ENCODE data around the gene DEFB116.
"Not testable (repeated sequence)": the region's sequence is repeated elsewhere in the genome, so short reads cannot be mapped to it uniquely, and the experiment has no call there.

The DEFB116 gene

DNA sequence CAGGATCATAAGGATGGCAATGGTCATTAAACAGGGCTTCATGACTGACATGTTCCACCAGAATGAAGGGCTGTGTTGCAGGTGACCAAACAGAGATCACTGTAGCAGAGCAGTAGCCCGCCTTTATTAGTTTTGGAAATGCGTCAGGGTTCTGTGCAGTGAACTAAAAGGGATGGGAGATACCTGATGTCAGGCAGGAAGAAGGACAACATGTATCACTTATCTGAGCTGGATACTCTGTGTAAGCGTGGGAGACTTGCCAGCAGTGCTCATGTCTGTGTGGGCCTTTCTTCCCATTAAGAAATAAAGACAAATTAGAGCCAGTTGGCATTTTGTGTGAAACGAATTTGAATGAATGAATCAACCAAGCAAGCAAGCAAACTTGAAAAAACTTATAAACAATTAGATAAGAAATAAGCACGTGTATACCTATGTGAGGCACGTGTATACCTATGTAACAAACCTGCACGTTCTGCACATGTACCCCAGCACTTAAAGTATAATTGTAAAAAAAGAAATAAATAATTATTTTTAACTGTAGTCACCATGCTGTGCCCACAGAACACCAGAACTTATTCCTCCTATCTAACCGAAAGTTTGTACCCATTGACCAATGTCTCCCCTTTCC lies at the start of gene DEFB116:
DEFB116 (minus strand) TSS at position 51 of the 628 bp plus-strand sequence; CDS start at position 51, 0 bp downstream.
- DNase-seq = no peak

GRCh38 chr20:31355981-31356380 lies 47.6 kb upstream of the DEFB116 start:
- DNase-seq = no peak

DNA sequence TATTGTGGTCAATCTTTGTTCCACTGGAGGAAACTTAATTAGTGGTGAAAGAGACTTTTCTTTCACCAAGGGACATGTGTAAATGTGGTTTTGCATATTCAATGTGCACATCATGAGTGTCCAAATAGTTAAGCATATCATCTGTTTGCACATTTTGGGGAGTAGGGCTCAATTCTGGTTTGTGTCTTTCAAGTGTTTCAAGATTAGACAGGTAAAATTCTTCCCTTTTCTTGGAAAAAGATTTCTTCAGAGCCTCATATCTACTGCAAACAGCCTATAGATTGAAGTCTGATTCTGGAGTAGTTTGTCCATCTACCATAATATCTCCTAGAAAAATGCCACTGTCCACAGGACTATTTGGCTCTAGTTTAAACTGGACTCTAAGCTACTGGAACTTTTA lies 33.1 kb upstream of the DEFB116 start:
- DNase-seq = no peak

DNA sequence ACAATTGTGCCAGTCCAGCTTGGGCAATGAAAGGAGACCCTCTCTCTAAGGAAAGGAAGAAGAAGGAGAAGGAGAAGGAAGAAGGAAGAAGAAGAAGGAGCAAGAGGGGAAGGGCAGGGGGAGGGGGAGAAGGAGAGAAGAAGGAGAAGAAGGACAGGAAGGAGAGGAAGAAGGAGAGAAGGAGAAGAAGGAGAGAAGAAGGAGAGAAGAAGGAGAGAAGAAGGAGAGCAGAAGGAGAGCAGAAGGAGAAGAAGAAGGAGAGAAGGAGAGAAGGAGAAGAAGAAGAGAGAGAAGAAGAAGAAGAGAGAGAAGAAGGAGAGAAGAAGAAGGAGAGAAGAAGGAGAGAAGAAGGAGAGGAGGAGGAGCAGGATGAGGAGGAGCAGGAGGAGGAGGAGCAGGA lies 22.5 kb upstream of the DEFB116 start:
- DNase-seq = no peak

GRCh38 chr20:31322504-31322903 lies 14.1 kb upstream of the DEFB116 start:
- no peak for DNase-seq

DNA sequence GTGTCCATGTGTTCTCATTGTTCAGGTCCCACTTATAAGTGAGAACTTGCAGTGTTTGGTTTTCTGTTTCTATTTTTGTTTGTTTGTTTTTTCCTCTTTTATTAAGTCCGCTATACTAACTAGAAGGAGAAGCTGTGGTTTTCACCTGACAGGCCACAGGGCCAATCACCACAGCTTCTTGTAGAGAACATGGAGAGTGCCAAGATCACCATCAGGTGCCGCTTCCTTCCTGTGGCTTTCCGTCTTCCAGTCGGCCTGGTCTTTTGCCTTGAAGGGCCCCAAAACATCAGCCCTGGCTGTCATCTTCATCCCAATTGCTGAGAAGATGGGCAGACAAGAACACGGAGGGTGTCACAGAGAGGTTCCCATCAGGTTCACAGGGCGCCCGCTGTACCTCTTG lies 23.4 kb downstream of the DEFB116 start:
- not testable (repeated sequence) for DNase-seq

GRCh38 chr20:31278178-31278577 lies 30.2 kb downstream of the DEFB116 start:
- no peak for DNase-seq

DNA sequence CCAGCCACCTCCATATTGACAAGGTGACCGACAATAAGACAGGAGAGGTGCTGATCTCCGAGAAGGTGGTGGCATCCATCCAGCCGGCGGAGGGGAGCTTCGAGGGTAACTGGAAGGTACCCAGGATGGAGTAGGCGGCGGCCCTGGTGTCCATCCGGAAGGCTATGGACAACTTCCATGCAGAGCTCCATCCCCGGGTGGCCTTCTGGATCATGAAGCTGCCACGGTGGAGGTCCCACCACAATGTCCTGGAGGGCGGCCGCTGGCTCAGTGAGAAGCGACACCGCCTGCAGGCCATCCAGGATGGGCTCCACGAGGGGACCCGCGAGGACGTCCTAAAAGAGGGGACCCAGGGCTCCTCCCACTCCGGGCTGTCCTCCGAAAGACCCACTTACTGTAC lies 33.9 kb downstream of the DEFB116 start:
- no peak for DNase-seq

DNA sequence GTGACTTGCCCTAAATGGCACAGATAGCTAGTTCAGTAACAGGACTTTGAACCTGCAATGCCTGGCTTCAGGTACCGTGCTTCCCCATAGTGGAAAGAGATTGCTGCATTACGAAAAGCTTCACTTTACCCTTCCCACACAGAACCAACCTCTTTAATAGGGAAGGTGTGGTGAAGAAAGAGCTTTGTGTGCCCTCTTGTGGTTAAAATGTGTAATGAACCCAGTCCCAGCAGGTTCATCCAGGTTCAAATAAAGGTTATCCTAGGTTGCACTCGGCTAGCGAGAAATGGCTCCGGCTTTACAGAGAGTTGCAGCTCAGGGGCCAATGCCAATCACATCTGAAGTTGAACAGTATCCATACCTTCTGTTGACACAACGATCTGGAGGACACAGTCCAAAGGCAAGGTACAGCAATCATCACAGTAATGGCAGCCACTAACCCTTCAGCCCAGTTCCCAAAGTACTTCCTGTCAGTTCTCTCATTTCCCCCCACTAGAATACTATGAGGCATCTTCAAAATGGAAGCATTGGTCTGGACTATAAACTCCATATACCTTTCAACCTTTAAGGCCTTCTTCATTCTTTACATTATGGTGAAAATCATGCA lies 48.0 kb downstream of the DEFB116 start:
- no peak for DNase-seq

DNA sequence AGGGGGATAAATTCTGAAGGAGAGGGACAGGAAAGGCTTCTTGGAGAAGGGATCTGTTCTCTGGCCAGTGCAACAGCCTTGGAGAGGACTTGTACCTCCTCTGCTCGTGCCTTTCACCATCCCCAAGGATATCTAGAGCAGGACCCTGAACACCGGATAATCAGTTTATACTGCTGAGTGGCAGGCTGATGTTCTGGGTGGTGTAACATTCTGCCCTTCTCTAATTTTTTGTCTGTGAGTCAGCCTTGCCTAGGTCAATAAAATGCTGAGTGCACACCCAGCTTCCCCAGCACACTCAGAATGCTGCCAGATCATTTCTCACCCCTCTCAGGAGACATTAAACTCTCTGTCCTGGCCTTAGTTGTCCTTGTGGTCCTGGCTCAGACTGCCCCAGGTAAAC lies 51.0 kb downstream of the DEFB116 start, which contains the start of gene DEFB115:
DEFB115 (plus strand) TSS at position 301 of the 400 bp plus-strand sequence; CDS start at position 301, 0 bp downstream.
- no peak for DNase-seq

DNA sequence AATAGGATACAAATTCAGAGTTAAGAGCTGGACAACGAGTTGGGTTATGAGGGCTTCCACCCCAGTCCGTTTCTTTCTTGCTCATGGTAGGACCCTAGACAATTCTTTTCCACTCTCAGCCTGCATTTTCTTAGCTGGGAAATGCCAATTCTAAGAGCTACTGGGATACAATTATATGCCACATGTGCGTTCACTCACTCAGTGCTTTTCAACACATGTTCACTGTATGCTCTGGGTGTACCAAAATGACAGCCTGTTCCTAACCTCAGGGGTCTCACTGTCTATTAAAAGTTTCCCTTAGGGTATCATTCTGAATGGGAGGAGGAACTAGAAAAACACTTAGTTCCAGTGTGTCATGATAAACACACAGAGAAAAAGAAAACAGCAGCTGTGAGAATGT lies 51.4 kb downstream of the DEFB116 start:
- no peak for DNase-seq
